G401 (cell line): ENCODE measurements around the gene MPST. TPM values are rescaled to one million over a fixed set of nuclear protein-coding genes. Genes with fewer than 3 reads are reported as not detected.
A peak's percentile ranks its signal among the peaks of the same experiment; 100 is the strongest.

Source experiments
- DNase-seq: peaks from one replicate; pipeline ENCODE4 v3.0.0-alpha.2; 2015; ENCODE audit warnings: low spot score
- in situ Hi-C: cut with HindIII; loops from 2 replicates; pipeline ENCODE4 v1.10.0; 2016; ENCODE audit warnings: low sequenced_read_pairs, mixed read lengths
- total RNA-seq: library from RNA; depleted of rRNA; stranded (reverse); fragments of >200 nt; shearing (Covaris generic); gene quantifications from 2 replicates; pipeline ENCODE4 v1.2.3, GENCODE V29; 2014

The MPST gene
- total RNA-seq, 1 experiment from 2014 or later = 177 TPM

GRCh38 chr22:37037669-37038068 is 18.1 kb downstream of the MPST start:
- in situ Hi-C loops = no loop called here
- no peak for DNase-seq

GRCh38 chr22:37039466-37039865 is 19.9 kb downstream of the MPST start:
- in situ Hi-C loops = no loop called here
- DNase-seq = no peak

- in situ Hi-C loops = no loop called here
These were observed 23.8 kb downstream of the MPST start for GRCh38 chr22:37043209-37043827.

GRCh38 chr22:37043828-37044538 is 24.4 kb downstream of the MPST start:
- in situ Hi-C loops = no loop called here
- no peak for DNase-seq

More at GRCh38 chr22:37043209-37043827, 23.8 kb downstream of the MPST start:
- no peak for DNase-seq

- in situ Hi-C loops = no loop called here
- no peak for DNase-seq
These were observed 25.4 kb downstream of the MPST start for GRCh38 chr22:37044634-37045625.

- in situ Hi-C loops = no loop called here
- no peak for DNase-seq
These were observed 26.4 kb downstream of the MPST start for GRCh38 chr22:37045958-37046357.

GRCh38 chr22:37046589-37046988 is 27.0 kb downstream of the MPST start:
- no peak for DNase-seq
- in situ Hi-C loops = no loop called here

- in situ Hi-C loops = no loop called here
- no peak for DNase-seq
These were observed 27.5 kb downstream of the MPST start for GRCh38 chr22:37047006-37047405.

- in situ Hi-C loops = no loop called here
- DNase-seq = no peak
These were observed 28.6 kb downstream of the MPST start for GRCh38 chr22:37048133-37048532.

GRCh38 chr22:37049224-37049623 is 29.7 kb downstream of the MPST start:
- DNase-seq = no peak
- in situ Hi-C loops = no loop called here

GRCh38 chr22:37050913-37051312 is 31.4 kb downstream of the MPST start:
- no peak for DNase-seq
- in situ Hi-C loops = no loop called here

- in situ Hi-C loops = no loop called here
- DNase-seq = peak; percentile 67
These were observed 32.1 kb downstream of the MPST start, which contains the start of gene KCTD17 for GRCh38 chr22:37051391-37052385. Gene KCTD17 (plus strand): TSS chr22:37051742. CDS start chr22:37051761, 19 bp downstream.

- DNase-seq = peak; percentile 52
- in situ Hi-C loops = no loop called here
These were observed 33.1 kb downstream of the MPST start for GRCh38 chr22:37052386-37053309.

- DNase-seq = no peak
- in situ Hi-C loops = no loop called here
These were observed 33.9 kb downstream of the MPST start for GRCh38 chr22:37053310-37054055.

GRCh38 chr22:37054056-37054395 is 34.5 kb downstream of the MPST start:
- in situ Hi-C loops = no loop called here
- no peak for DNase-seq

- in situ Hi-C loops = no loop called here
- DNase-seq = no peak
These were observed 35.2 kb downstream of the MPST start for GRCh38 chr22:37054600-37055365.
